CD4-positive, CD25-positive, alpha-beta regulatory T cell (primary cell): ENCODE data around the gene ZNF772. TPM values are rescaled to one million over a fixed set of nuclear protein-coding genes. Genes with fewer than 3 reads are reported as not detected.

Experiments
- ATAC-seq, 2 donors: fragments of 150-1000 bp; cut with Tn5 transposase; one replicate each; pipeline ENCODE4 v1.10.0; 2021; ENCODE audit warnings: low read depth in 2 of 2, moderate number of reproducible peaks in 2 of 2, moderate library complexity in 1 of 2
- DNase-seq, 3 donors: peaks; one replicate each; pipeline versions ENCODE4 v3.0.0 to v3.0.0-alpha.2; 2012 to 2022; ENCODE audit warnings: mixed read lengths in 1 of 3
- H3K27ac ChIP-seq: one replicate; pipeline ENCODE4 v1.7.0; 2013; ENCODE audit warnings: mild to moderate bottlenecking, low read length; ENCODE audit not compliant: insufficient read depth, poor library complexity, severe bottlenecking
- H3K27me3 ChIP-seq: one replicate; pipeline ENCODE4 v1.7.0; 2013; ENCODE audit warnings: low read length; ENCODE audit not compliant: control insufficient read depth, insufficient read depth
- H3K36me3 ChIP-seq: one replicate; pipeline ENCODE4 v1.7.0; 2013; ENCODE audit warnings: mild to moderate bottlenecking, low read length, moderate library complexity; ENCODE audit not compliant: control insufficient read depth, insufficient read depth
- H3K4me1 ChIP-seq: 2 replicates; pipeline ENCODE4 v1.7.0; 2013; ENCODE audit warnings: mild to moderate bottlenecking, low read length; ENCODE audit not compliant: insufficient read depth, control insufficient read depth, poor library complexity, severe bottlenecking
- H3K4me3 ChIP-seq: one replicate; pipeline ENCODE4 v1.7.0; 2013; ENCODE audit warnings: low read depth, mild to moderate bottlenecking, low read length, moderate library complexity
- H3K9me3 ChIP-seq, 2 experiments: 1 replicate in 1 of 2; 2 replicates in 1 of 2; pipeline ENCODE4 v1.7.0; 2013; ENCODE audit warnings: low read length in 2 of 2, mild to moderate bottlenecking in 1 of 2, moderate library complexity in 1 of 2; ENCODE audit not compliant: control insufficient read depth in 2 of 2
- H3K27ac Mint-ChIP-seq, 3 donors: one replicate each; pipeline ENCODE4 v1.8.0; 2020 to 2022; ENCODE audit warnings: mild to moderate bottlenecking in 3 of 3, mixed read lengths in 3 of 3, moderate library complexity in 2 of 3
- H3K27me3 Mint-ChIP-seq: one replicate; pipeline ENCODE4 v1.8.0; 2022; ENCODE audit warnings: mild to moderate bottlenecking, mixed read lengths
- H3K36me3 Mint-ChIP-seq: one replicate; pipeline ENCODE4 v1.8.0; 2020; ENCODE audit warnings: mixed read lengths
- H3K4me1 Mint-ChIP-seq, 4 donors: one replicate each; pipeline ENCODE4 v1.8.0; 2020 to 2022; ENCODE audit warnings: mixed read lengths in 4 of 4, mild to moderate bottlenecking in 1 of 4
- H3K4me3 Mint-ChIP-seq, 4 donors: one replicate each; pipeline ENCODE4 v1.8.0; 2020 to 2022; ENCODE audit warnings: mild to moderate bottlenecking in 4 of 4, mixed read lengths in 4 of 4, moderate library complexity in 3 of 4
- H3K9me3 Mint-ChIP-seq, 7 donors: one replicate each; pipeline ENCODE4 v1.8.0; 2020 to 2022; ENCODE audit warnings: mixed read lengths in 7 of 7, mild to moderate bottlenecking in 3 of 7, moderate library complexity in 2 of 7
- polyA plus RNA-seq, 4 donors: library from polyadenylated mRNA; unstranded; fragments of 300-500 nt; fragmentation: Illumina TruSeq; gene quantifications; one replicate each; pipeline ENCODE4 v1.2.3, GENCODE V29; 2021
- total RNA-seq: library from RNA; stranded (reverse); gene quantifications from one replicate; pipeline ENCODE4 v1.2.3, GENCODE V29; 2022

The ZNF772 gene
- total and polyA plus RNA-seq, 5 donors from 2014 or later = 0.09 to 4.2 (median 3.4) TPM

GRCh38 chr19:57452307-57452706, 25.1 kb downstream of the ZNF772 start:
- Mint-ChIP-seq H3K36me3 (peaks cover 9% of the 10 kb centered on the region), H3K27me3 (no peaks in the 10 kb centered on the region), H3K9me3 (peaks cover 0 to 65% (median 24%) of the 10 kb centered on the region in 7 donors), H3K27ac (no peak overlapping the region), H3K4me3 (no peak overlapping the region), H3K4me1 (no peaks in the 10 kb centered on the region)
- Histone ChIP-seq H3K4me1 (no peaks in the 10 kb centered on the region), H3K4me3 (no peak overlapping the region), H3K27ac (no peak overlapping the region), H3K27me3 (no peaks in the 10 kb centered on the region), H3K36me3 (no peaks in the 10 kb centered on the region), H3K9me3 (peaks cover 46 to 71% of the 10 kb centered on the region in 2 experiments)
- no peak for ATAC-seq
- DNase-seq = no peak

DNA sequence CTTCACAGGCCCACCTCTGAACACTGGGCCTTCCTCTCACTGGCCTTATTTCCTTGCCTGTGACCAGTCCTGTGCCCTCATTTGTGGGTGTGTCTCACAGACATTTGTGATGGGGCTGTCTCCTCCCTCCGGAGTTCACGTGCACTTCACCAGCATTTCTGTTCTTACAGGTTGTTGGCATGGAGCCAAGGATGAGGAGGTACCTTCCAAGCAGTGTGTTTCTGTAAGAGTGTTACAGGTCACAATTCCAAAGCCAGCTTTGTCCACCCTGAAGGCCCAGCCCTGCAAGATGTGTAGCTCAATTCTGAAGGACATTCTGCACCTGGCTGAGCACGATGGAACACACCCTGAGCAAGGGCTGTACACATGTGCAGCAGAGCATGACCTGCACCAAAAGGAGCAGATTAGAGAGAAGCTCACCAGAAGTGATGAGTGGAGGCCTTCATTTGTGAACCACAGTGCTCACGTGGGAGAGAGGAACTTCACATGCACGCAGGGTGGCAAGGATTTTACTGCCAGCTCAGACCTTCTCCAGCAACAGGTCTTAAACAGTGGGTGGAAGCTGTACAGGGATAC, 34.2 kb downstream of the ZNF772 start:
- H3K4me3 ChIP-seq = no peak overlapping the region
- no peaks in the 10 kb centered on the region for H3K4me1 ChIP-seq
- H3K27me3 ChIP-seq = no peaks in the 10 kb centered on the region
- peaks cover 66% of the 10 kb centered on the region for H3K36me3 Mint-ChIP-seq
- H3K4me1 Mint-ChIP-seq = peaks cover 0 to 13% (median 6%) of the 10 kb centered on the region in 4 donors
- no peaks in the 10 kb centered on the region for H3K27me3 Mint-ChIP-seq
- peaks cover 0 to 85% (median 24%) of the 10 kb centered on the region in 7 donors for H3K9me3 Mint-ChIP-seq
- DNase-seq = no peak
- H3K36me3 ChIP-seq = peaks cover 33% of the 10 kb centered on the region
- H3K27ac ChIP-seq = no peak overlapping the region
- ATAC-seq = no peak
- H3K4me3 Mint-ChIP-seq = no peak overlapping the region
- H3K27ac Mint-ChIP-seq = no peak overlapping the region
- peaks cover 48 to 84% of the 10 kb centered on the region in 2 experiments for H3K9me3 ChIP-seq

- Histone ChIP-seq H3K36me3 (peaks cover 34% of the 10 kb centered on the region), H3K4me1 (no peaks in the 10 kb centered on the region), H3K9me3 (peaks cover 45 to 83% of the 10 kb centered on the region in 2 experiments), H3K27ac (no peak overlapping the region), H3K27me3 (no peaks in the 10 kb centered on the region), H3K4me3 (no peak overlapping the region)
- no peak for ATAC-seq
- H3K27me3 Mint-ChIP-seq = no peaks in the 10 kb centered on the region
- peak overlapping the region in 1 of 4 donors; percentile 24 for H3K4me3 Mint-ChIP-seq
- no peak for DNase-seq
- peaks cover 0 to 77% (median 23%) of the 10 kb centered on the region in 7 donors for H3K9me3 Mint-ChIP-seq
- H3K36me3 Mint-ChIP-seq = peaks cover 70% of the 10 kb centered on the region
- peaks cover 0 to 21% (median 7%) of the 10 kb centered on the region in 4 donors for H3K4me1 Mint-ChIP-seq
- no peak overlapping the region for H3K27ac Mint-ChIP-seq
Measured at GRCh38 chr19:57441979-57442752, 35.2 kb downstream of the ZNF772 start.

GRCh38 chr19:57438925-57439324, 38.4 kb downstream of the ZNF772 start:
- Mint-ChIP-seq H3K36me3 (peaks cover 62% of the 10 kb centered on the region), H3K4me3 (no peak overlapping the region), H3K27ac (peak overlapping the region in 1 of 3 donors; percentile 74), H3K4me1 (peaks cover 6 to 45% (median 23%) of the 10 kb centered on the region in 4 donors), H3K9me3 (peaks cover 5 to 55% (median 27%) of the 10 kb centered on the region in 7 donors), H3K27me3 (no peaks in the 10 kb centered on the region)
- Histone ChIP-seq H3K4me3 (no peak overlapping the region), H3K4me1 (peaks cover 19% of the 10 kb centered on the region), H3K27me3 (no peaks in the 10 kb centered on the region), H3K9me3 (peaks cover 26 to 54% of the 10 kb centered on the region in 2 experiments), H3K27ac (no peak overlapping the region), H3K36me3 (peaks cover 30% of the 10 kb centered on the region)
- DNase-seq (no peak), ATAC-seq (no peak)

GRCh38 chr19:57437931-57438330, 39.4 kb downstream of the ZNF772 start:
- Histone ChIP-seq H3K36me3 (peaks cover 21% of the 10 kb centered on the region), H3K27ac (no peak overlapping the region), H3K9me3 (peaks cover 16 to 44% of the 10 kb centered on the region in 2 experiments), H3K27me3 (no peaks in the 10 kb centered on the region), H3K4me3 (no peak overlapping the region), H3K4me1 (peaks cover 19% of the 10 kb centered on the region)
- H3K4me3 Mint-ChIP-seq = peak overlapping the region in 1 of 4 donors; percentile 27
- H3K36me3 Mint-ChIP-seq = peaks cover 52% of the 10 kb centered on the region
- ATAC-seq = no peak
- peaks cover 6 to 45% (median 23%) of the 10 kb centered on the region in 4 donors for H3K4me1 Mint-ChIP-seq
- peaks cover 5 to 45% (median 22%) of the 10 kb centered on the region in 7 donors for H3K9me3 Mint-ChIP-seq
- H3K27me3 Mint-ChIP-seq = no peaks in the 10 kb centered on the region
- no peak for DNase-seq
- no peak overlapping the region for H3K27ac Mint-ChIP-seq

- H3K27me3 Mint-ChIP-seq = no peaks in the 10 kb centered on the region
- H3K36me3 ChIP-seq = peaks cover 12% of the 10 kb centered on the region
- H3K36me3 Mint-ChIP-seq = peaks cover 37% of the 10 kb centered on the region
- H3K27me3 ChIP-seq = no peaks in the 10 kb centered on the region
- peaks cover 19% of the 10 kb centered on the region for H3K4me1 ChIP-seq
- peak overlapping the region; percentile 62 for H3K4me3 ChIP-seq
- no peak overlapping the region for H3K27ac ChIP-seq
- ATAC-seq = no peak
- H3K4me3 Mint-ChIP-seq = peak overlapping the region; percentile 92 to 99 (median 98)
- H3K4me1 Mint-ChIP-seq = peaks cover 6 to 45% (median 23%) of the 10 kb centered on the region in 4 donors
- no peak for DNase-seq
- peak overlapping the region in 1 of 3 donors; percentile 97 for H3K27ac Mint-ChIP-seq
- peaks cover 9 to 31% (median 18%) of the 10 kb centered on the region in 7 donors for H3K9me3 Mint-ChIP-seq
- peaks cover 4 to 29% of the 10 kb centered on the region in 2 experiments for H3K9me3 ChIP-seq
Measured at GRCh38 chr19:57436417-57436816, 40.9 kb downstream of the ZNF772 start.

DNA sequence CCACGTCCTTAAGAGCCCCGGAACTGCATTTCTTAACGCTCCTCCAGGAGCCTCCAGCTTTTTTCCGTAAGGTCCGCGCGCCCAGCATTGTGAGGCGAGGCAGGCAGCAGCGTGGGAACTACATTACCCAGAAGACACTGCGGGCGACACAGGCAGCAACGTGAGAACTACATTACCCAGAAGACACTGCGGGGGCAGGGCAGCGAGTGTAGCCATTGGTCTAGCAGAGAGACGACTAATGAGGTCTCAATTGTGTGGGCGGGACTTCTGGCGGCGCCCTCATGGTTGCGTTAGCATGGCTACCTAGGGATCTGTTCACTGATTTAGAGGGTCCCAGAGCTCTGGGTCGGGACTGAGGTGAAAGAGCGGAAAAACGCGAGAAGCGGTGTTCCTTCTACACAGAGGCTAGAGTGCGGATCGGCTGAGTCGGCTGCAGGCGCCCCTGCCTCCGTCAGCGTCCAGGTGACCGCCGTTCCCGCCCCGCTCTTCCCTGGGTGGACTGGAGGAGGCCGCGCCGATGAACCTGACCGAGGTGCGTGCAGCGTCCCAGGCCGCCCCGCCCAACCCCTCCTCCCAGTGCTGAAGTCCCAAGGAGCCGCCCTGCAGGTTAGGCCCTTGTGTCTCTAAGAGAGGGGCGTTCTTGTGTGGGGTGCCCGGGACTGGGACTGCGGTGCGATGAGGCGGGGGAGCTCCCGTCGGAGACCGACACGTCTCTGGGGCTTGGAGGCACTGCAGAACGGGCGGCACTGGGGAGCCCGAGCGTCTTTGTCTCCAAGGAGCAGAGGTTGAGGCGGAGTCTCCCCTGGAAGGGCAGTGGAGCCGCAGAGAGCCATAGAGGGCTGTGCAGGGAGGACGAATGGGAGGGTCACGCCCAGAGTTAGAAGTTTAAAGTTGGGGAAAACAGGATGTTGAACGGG, 42.0 kb downstream of the ZNF772 start, which contains the start of gene ZNF749:
Gene ZNF749 (plus strand): TSS at position 264 of the 917 bp plus-strand sequence. CDS start 254 bp downstream, at position 518.
- no peaks in the 10 kb centered on the region for H3K27me3 Mint-ChIP-seq
- Histone ChIP-seq H3K9me3 (peaks cover 0 to 19% of the 10 kb centered on the region in 2 experiments), H3K27me3 (no peaks in the 10 kb centered on the region), H3K27ac (peak within 1 kb of the TSS; percentile 75), H3K4me1 (peaks cover 19% of the 10 kb centered on the region), H3K4me3 (peak within 1 kb of the TSS; percentile 84), H3K36me3 (peaks cover 12% of the 10 kb centered on the region)
- peak within 1 kb of the TSS; percentile 92 to 99 (median 98) for H3K4me3 Mint-ChIP-seq
- H3K9me3 Mint-ChIP-seq = peaks cover 9 to 29% (median 11%) of the 10 kb centered on the region in 7 donors
- DNase-seq (peak; percentile 96 to 98 (median 98)), ATAC-seq (peak; percentile 100)
- peaks cover 6 to 43% (median 23%) of the 10 kb centered on the region in 4 donors for H3K4me1 Mint-ChIP-seq
- H3K27ac Mint-ChIP-seq = peak within 1 kb of the TSS; percentile 57 to 97 (median 93)
- H3K36me3 Mint-ChIP-seq = peaks cover 29% of the 10 kb centered on the region
